Spleen (tissue), 7 donors: Measurements from ENCODE around the gene SMIM5.

ENCODE experiments used
- POLR2A ChIP-seq, 3 donors: fragments of 450-650 bp; IDR thresholded peaks; one replicate each; pipeline ENCODE4 v1.5.1; 2017; ENCODE audit warnings: antibody characterized with exemption in 3 of 3, mild to moderate bottlenecking in 1 of 3
- TF ChIP-seq, protein P1 (sequence below), 11 experiments: fragments of 200-600 bp in 7 of 11; fragments of 450-650 bp in 4 of 11; sonication (generic) in 4 of 11; IDR thresholded peaks in 8 of 11; conservative IDR thresholded peaks in 3 of 11; 1 replicate in 7 of 11; 2 replicates in 4 of 11; pipeline versions ENCODE4 v1.4.0 to v1.8.0; 2016 to 2021; ENCODE audit warnings: antibody characterized with exemption in 11 of 11, inconsistent platforms in 4 of 11, mild to moderate bottlenecking in 1 of 11
- donor health status: DM: no; HTN: no; CAD: no; lungs with moderate emphysema.
- donor health status: DM: no; HTN: no; CAD: no.
- donor health status: DM: no; HTN: no; CAD: no.

DNA sequence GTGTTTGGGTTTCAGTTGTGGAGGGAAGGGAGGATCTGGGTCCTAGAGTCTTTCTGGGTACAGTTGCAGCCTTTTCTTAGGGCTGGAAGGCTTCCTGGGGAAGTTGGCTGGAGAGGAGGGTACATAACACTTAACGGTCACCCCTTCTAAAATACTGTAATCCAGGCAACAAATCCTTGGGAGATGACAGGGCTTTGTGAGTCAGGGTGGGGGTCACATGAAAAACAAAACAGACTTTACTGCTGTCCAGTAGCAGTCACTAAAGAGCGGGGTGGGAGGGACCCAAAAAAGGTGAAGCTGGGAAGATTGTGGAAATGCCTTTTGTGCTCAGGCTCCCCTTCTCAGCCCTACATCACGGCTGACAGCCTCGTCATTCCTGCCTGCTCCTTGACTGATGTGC lies 40.3 kb downstream of the SMIM5 start:
- TF ChIP-seq, protein P1, sequence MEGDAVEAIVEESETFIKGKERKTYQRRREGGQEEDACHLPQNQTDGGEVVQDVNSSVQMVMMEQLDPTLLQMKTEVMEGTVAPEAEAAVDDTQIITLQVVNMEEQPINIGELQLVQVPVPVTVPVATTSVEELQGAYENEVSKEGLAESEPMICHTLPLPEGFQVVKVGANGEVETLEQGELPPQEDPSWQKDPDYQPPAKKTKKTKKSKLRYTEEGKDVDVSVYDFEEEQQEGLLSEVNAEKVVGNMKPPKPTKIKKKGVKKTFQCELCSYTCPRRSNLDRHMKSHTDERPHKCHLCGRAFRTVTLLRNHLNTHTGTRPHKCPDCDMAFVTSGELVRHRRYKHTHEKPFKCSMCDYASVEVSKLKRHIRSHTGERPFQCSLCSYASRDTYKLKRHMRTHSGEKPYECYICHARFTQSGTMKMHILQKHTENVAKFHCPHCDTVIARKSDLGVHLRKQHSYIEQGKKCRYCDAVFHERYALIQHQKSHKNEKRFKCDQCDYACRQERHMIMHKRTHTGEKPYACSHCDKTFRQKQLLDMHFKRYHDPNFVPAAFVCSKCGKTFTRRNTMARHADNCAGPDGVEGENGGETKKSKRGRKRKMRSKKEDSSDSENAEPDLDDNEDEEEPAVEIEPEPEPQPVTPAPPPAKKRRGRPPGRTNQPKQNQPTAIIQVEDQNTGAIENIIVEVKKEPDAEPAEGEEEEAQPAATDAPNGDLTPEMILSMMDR (IDR thresholded peaks at IDR 0.05 in 8 of 11, conservative IDR thresholded peaks at IDR 0.05 in 3 of 11), result no peak
- TF ChIP-seq POLR2A (IDR thresholded peaks at IDR 0.05), result no peak
